Measurements from ENCODE around the gene LCE2B.
A peak's percentile ranks its signal among the peaks of the same experiment; 100 is the strongest.
"Not testable (repeated sequence)": the region's sequence is repeated elsewhere in the genome, so short reads cannot be mapped to it uniquely, and the experiment has no call there.

Gene LCE2B

GRCh38 chr1:152685823-152686222 lies at the start of gene LCE2B:
TSS of gene LCE2B (plus strand) at chr1:152686123. CDS start at chr1:152686844, 721 bp downstream.
- DNase-seq (ENCODE audit: low read depth in 2 of 2): not testable (repeated sequence)

GRCh38 chr1:152640351-152640750 lies 45.6 kb upstream of the LCE2B start:
- no peak for DNase-seq (ENCODE audit: low read depth in 2 of 2)

- no peak for DNase-seq (ENCODE audit: low read depth in 2 of 2)
Observed at GRCh38 chr1:152643945-152644344, 42.0 kb upstream of the LCE2B start.

- no peak for DNase-seq (ENCODE audit: low read depth in 2 of 2)
Observed at GRCh38 chr1:152645146-152645545, 40.8 kb upstream of the LCE2B start.

- no peak for DNase-seq (ENCODE audit: low read depth in 2 of 2)
Observed at GRCh38 chr1:152646656-152647055, 39.3 kb upstream of the LCE2B start.

GRCh38 chr1:152654110-152654509 lies 31.8 kb upstream of the LCE2B start:
- DNase-seq (ENCODE audit: low read depth in 2 of 2): peak; percentile 10 to 22

GRCh38 chr1:152656459-152656858 lies 29.5 kb upstream of the LCE2B start:
- DNase-seq (ENCODE audit: low read depth in 2 of 2): no peak

- DNase-seq (ENCODE audit: low read depth in 2 of 2): no peak
Observed at GRCh38 chr1:152657677-152658076, 28.2 kb upstream of the LCE2B start.

GRCh38 chr1:152658649-152659048 lies 27.3 kb upstream of the LCE2B start:
- DNase-seq (ENCODE audit: low read depth in 2 of 2): no peak

- DNase-seq (ENCODE audit: low read depth in 2 of 2): no peak
Observed at GRCh38 chr1:152663098-152663497, 22.8 kb upstream of the LCE2B start, which contains the start of gene LCE2D. TSS of gene LCE2D (plus strand) at chr1:152663380. CDS start at chr1:152664106, 726 bp downstream.

GRCh38 chr1:152666171-152666570 lies 19.8 kb upstream of the LCE2B start:
- not testable (repeated sequence) for DNase-seq (ENCODE audit: low read depth in 2 of 2)

- DNase-seq (ENCODE audit: low read depth in 2 of 2): no peak
Observed at GRCh38 chr1:152667648-152668047, 18.3 kb upstream of the LCE2B start.

- no peak for DNase-seq (ENCODE audit: low read depth in 2 of 2)
Observed at GRCh38 chr1:152673016-152673415, 12.9 kb upstream of the LCE2B start.

- not testable (repeated sequence) for DNase-seq (ENCODE audit: low read depth in 2 of 2)
Observed at GRCh38 chr1:152674983-152675382, 10.9 kb upstream of the LCE2B start, which contains the start of gene LCE2C. TSS of gene LCE2C (plus strand) at chr1:152675279. CDS start at chr1:152676016, 737 bp downstream.

- no peak for DNase-seq (ENCODE audit: low read depth in 2 of 2)
Observed at GRCh38 chr1:152679459-152679858, 6.5 kb upstream of the LCE2B start.

- no peak for DNase-seq (ENCODE audit: low read depth in 2 of 2)
Observed at GRCh38 chr1:152681616-152682015, 4.3 kb upstream of the LCE2B start.

GRCh38 chr1:152683846-152684245 lies 2.1 kb upstream of the LCE2B start:
- no peak for DNase-seq (ENCODE audit: low read depth in 2 of 2)

- no peak for DNase-seq (ENCODE audit: low read depth in 2 of 2)
Observed at GRCh38 chr1:152697701-152698600, 12.0 kb downstream of the LCE2B start, which contains the start of gene LCE2A. TSS of gene LCE2A (plus strand) at chr1:152698345. CDS start at chr1:152698902, 557 bp downstream.

- DNase-seq (ENCODE audit: low read depth in 2 of 2): no peak
Observed at GRCh38 chr1:152699746-152700145, 13.8 kb downstream of the LCE2B start.

- no peak for DNase-seq (ENCODE audit: low read depth in 2 of 2)
Observed at GRCh38 chr1:152707860-152708259, 21.9 kb downstream of the LCE2B start, which contains the start of gene LCE4A. TSS of gene LCE4A (plus strand) at chr1:152708160. CDS start at chr1:152709076, 916 bp downstream.

- no peak for DNase-seq (ENCODE audit: low read depth in 2 of 2)
Observed at GRCh38 chr1:152718238-152718637, 32.3 kb downstream of the LCE2B start.

- DNase-seq (ENCODE audit: low read depth in 2 of 2): no peak
Observed at GRCh38 chr1:152725261-152725660, 39.3 kb downstream of the LCE2B start.

- no peak for DNase-seq (ENCODE audit: low read depth in 2 of 2)
Observed at GRCh38 chr1:152728986-152729385, 43.1 kb downstream of the LCE2B start.

Data from fibroblast of skin of left quadriceps (primary cell).